Chondrocyte (in vitro differentiated cells): Measurements from ENCODE around the gene SHB. TPM values are rescaled to one million over a fixed set of nuclear protein-coding genes. Genes with fewer than 3 reads are reported as not detected.

Experiments used
- DNase-seq: peaks from one replicate; pipeline ENCODE4 v3.0.0; 2021; ENCODE audit warnings: mixed read lengths, low spot score
- H3K27ac Mint-ChIP-seq: one replicate; pipeline ENCODE4 v1.8.0; 2021; ENCODE audit warnings: mild to moderate bottlenecking, moderate library complexity, mixed read lengths; ENCODE audit not compliant: unreplicated experiment
- H3K27me3 Mint-ChIP-seq: 2 replicates; pipeline ENCODE4 v1.8.0; 2021; ENCODE audit warnings: low read depth, mixed read lengths
- H3K36me3 Mint-ChIP-seq: 2 replicates; pipeline ENCODE4 v1.8.0; 2021; ENCODE audit warnings: low read depth, mixed read lengths
- H3K4me1 Mint-ChIP-seq: 2 replicates; pipeline ENCODE4 v1.8.0; 2021; ENCODE audit warnings: low read depth, mild to moderate bottlenecking, mixed read lengths
- H3K4me3 Mint-ChIP-seq: one replicate; pipeline ENCODE4 v1.8.0; 2021; ENCODE audit warnings: mild to moderate bottlenecking, moderate library complexity, mixed read lengths; ENCODE audit not compliant: unreplicated experiment
- H3K9me3 Mint-ChIP-seq: 2 replicates; pipeline ENCODE4 v1.8.0; 2021; ENCODE audit warnings: low read depth, mixed read lengths
- CTCF ChIP-seq: fragments of 200-600 bp; sonication (generic); IDR thresholded peaks from 2 replicates; pipeline ENCODE4 v1.5.0; 2021; ENCODE audit warnings: antibody characterized with exemption, mild to moderate bottlenecking, moderate library complexity
- total RNA-seq: library from RNA; stranded (reverse); gene quantifications from 3 replicates; pipeline ENCODE4 v1.2.1, GENCODE V29; 2021

SHB gene
- total RNA-seq, 1 donor from 2014 or later: 23.8 TPM

- Mint-ChIP-seq H3K36me3 (no peaks in the 10 kb centered on the region), H3K27ac (peak overlapping the region; percentile 98), H3K4me1 (peaks cover 66% of the 10 kb centered on the region), H3K4me3 (no peak overlapping the region), H3K9me3 (no peaks in the 10 kb centered on the region), H3K27me3 (no peaks in the 10 kb centered on the region)
- no peak for DNase-seq
- no peak for TF ChIP-seq CTCF
These were observed 41.3 kb downstream of the SHB start for GRCh38 chr9:38027714-38028113.

- Mint-ChIP-seq H3K36me3 (no peaks in the 10 kb centered on the region), H3K9me3 (no peaks in the 10 kb centered on the region), H3K4me1 (peaks cover 69% of the 10 kb centered on the region), H3K4me3 (no peak overlapping the region), H3K27me3 (no peaks in the 10 kb centered on the region), H3K27ac (peak overlapping the region; percentile 98)
- TF ChIP-seq CTCF: no peak
- DNase-seq: no peak
These were observed 42.0 kb downstream of the SHB start for GRCh38 chr9:38026840-38027527.

GRCh38 chr9:38026021-38026809, 42.8 kb downstream of the SHB start:
- Mint-ChIP-seq H3K36me3 (no peaks in the 10 kb centered on the region), H3K27me3 (no peaks in the 10 kb centered on the region), H3K4me3 (peak overlapping the region; percentile 40), H3K27ac (peak overlapping the region; percentile 98), H3K9me3 (no peaks in the 10 kb centered on the region), H3K4me1 (peaks cover 74% of the 10 kb centered on the region)
- TF ChIP-seq CTCF: no peak
- no peak for DNase-seq

GRCh38 chr9:38025166-38025565, 43.9 kb downstream of the SHB start:
- peaks cover 80% of the 10 kb centered on the region for H3K4me1 Mint-ChIP-seq
- no peak for DNase-seq
- peak overlapping the region; percentile 98 for H3K27ac Mint-ChIP-seq
- H3K4me3 Mint-ChIP-seq: no peak overlapping the region
- H3K27me3 Mint-ChIP-seq: no peaks in the 10 kb centered on the region
- no peaks in the 10 kb centered on the region for H3K9me3 Mint-ChIP-seq
- TF ChIP-seq CTCF: no peak
- H3K36me3 Mint-ChIP-seq: no peaks in the 10 kb centered on the region

GRCh38 chr9:38024036-38024681, 44.9 kb downstream of the SHB start:
- H3K27me3 Mint-ChIP-seq: no peaks in the 10 kb centered on the region
- H3K4me1 Mint-ChIP-seq: peaks cover 90% of the 10 kb centered on the region
- no peak overlapping the region for H3K4me3 Mint-ChIP-seq
- TF ChIP-seq CTCF: no peak
- no peaks in the 10 kb centered on the region for H3K36me3 Mint-ChIP-seq
- no peaks in the 10 kb centered on the region for H3K9me3 Mint-ChIP-seq
- peak overlapping the region; percentile 98 for H3K27ac Mint-ChIP-seq
- DNase-seq: no peak
